ENCODE data around the gene FOXR1.

FOXR1 gene

DNA sequence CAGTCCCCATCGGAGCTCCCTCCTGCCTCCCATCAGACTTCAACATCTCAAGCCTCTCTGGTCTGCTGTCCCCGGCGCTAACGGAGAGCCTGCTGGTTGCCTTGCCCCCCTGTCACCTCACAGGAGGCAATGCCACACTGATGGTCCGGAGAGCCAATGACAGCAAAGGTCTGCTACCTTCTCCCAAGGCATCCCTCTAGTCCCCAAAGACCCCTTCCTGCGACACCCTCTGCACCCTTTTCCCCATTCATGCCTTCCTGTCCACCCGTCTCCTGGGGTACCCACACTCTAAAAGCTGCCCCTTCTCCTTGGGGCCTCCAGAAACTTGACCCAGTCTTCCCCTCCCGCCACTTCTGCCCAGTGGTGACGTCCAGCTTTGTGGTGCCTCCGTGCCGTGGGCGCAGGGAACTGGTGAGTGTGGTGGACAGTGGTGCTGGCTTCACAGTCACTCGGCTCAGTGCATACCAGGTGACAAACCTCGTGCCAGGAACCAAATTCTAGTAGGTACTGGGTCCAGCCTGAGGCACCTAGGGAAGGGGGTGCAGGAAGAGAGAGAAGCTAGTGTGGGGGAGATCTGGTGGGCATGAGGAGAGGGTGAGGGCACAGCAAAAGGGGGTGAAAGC, 14.6 kb upstream of the FOXR1 start:
- ChIA-PET CTCF (interaction anchor here (0.6 to 3.9 kb wide), 25 partner anchors 9 to 300 kb away, joined by 3 to 30 read pairs (median 4); partner anchors contain the start of genes BCL9L and CENATAC), POLR2A (interaction anchor here (0.5 kb wide), 1 partner anchor 428 kb away, joined by 3 read pairs; no protein-coding TSS in a partner anchor)
- H3K36me3 ChIP-seq (ENCODE audit: control insufficient read depth in 2 of 2, insufficient read depth in 1 of 2, low read length in 2 of 2) = no peaks in the 10 kb centered on the region
- no peaks in the 10 kb centered on the region for H3K4me1 ChIP-seq (ENCODE audit: control insufficient read depth, insufficient read depth, low read length)
- no peak overlapping the region for H3K27ac ChIP-seq (ENCODE audit: extremely low read depth, low read depth, low read length)
- H3K4me3 ChIP-seq (ENCODE audit: low read depth, low read length) = no peak overlapping the region
- TF ChIP-seq ZNF341 (tag by site-specific recombination; IDR thresholded peaks at IDR 0.05; ENCODE audit: low read depth) (0 out of 2 replicates have a peak, but pooled peaks have one; percentile 6), ZNF175 (tag by site-specific recombination; IDR thresholded peaks at IDR 0.05) (no peak), KLF16 (tag by site-specific recombination; IDR thresholded peaks at IDR 0.05) (no peak), ZNF391 (tag by site-specific recombination; IDR thresholded peaks at IDR 0.05; ENCODE audit: borderline replicate concordance, low read depth) (no peak), SETDB1 (IDR thresholded peaks at IDR 0.05; ENCODE audit: insufficient read length, low read length) (no peak), ZNF707 (tag by site-specific recombination; IDR thresholded peaks at IDR 0.05) (no peak), AEBP2 (tag by site-specific recombination; IDR thresholded peaks at IDR 0.05; ENCODE audit: borderline replicate concordance) (no peak), ZNF202 (tag by site-specific recombination; IDR thresholded peaks at IDR 0.05; ENCODE audit: borderline replicate concordance) (no peak), ZNF248 (tag by site-specific recombination; IDR thresholded peaks at IDR 0.05) (no peak), ZEB2 (tag by site-specific recombination; IDR thresholded peaks at IDR 0.05) (0 out of 2 replicates have a peak, but pooled peaks have one; percentile 1), ZSCAN23 (tag by site-specific recombination; IDR thresholded peaks at IDR 0.05) (no peak), SP3 (tag by site-specific recombination; IDR thresholded peaks at IDR 0.05) (no peak), GLIS2 (tag by site-specific recombination; IDR thresholded peaks at IDR 0.05) (peak; percentile 46; the same call in 1 of the 2 replicates)
- TF ChIP-seq, protein P1, sequence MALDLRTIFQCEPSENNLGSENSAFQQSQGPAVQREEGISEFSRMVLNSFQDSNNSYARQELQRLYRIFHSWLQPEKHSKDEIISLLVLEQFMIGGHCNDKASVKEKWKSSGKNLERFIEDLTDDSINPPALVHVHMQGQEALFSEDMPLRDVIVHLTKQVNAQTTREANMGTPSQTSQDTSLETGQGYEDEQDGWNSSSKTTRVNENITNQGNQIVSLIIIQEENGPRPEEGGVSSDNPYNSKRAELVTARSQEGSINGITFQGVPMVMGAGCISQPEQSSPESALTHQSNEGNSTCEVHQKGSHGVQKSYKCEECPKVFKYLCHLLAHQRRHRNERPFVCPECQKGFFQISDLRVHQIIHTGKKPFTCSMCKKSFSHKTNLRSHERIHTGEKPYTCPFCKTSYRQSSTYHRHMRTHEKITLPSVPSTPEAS (tag by site-specific recombination; IDR thresholded peaks at IDR 0.05) = no peak
- TF ChIP-seq, protein P2, sequence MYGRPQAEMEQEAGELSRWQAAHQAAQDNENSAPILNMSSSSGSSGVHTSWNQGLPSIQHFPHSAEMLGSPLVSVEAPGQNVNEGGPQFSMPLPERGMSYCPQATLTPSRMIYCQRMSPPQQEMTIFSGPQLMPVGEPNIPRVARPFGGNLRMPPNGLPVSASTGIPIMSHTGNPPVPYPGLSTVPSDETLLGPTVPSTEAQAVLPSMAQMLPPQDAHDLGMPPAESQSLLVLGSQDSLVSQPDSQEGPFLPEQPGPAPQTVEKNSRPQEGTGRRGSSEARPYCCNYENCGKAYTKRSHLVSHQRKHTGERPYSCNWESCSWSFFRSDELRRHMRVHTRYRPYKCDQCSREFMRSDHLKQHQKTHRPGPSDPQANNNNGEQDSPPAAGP (tag by site-specific recombination; IDR thresholded peaks at IDR 0.05) = no peak
- no peaks in the 10 kb centered on the region for H3K9me3 ChIP-seq (ENCODE audit: control insufficient read depth, insufficient read depth, low read depth, low read length)

DNA sequence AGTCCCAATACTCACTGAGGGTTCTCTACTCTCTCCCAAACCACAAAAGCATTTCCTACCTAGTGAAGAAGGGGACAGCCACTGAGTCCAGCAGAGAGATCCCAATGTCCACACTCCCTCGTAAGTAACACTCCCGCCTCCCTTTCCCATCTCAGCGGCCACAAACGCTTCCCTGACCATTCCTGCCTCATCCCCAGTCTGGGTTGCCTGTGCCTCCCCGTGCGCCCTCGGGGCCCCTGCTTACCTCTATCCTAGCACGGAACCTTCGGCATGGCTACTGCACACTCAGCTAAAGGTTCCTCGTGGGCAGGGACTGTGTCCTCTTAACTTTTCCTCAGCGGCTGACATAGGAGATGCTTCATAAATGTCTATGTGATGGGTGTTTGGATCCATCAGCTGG, 14.0 kb upstream of the FOXR1 start:
- CTCF ChIA-PET = interaction anchor here (0.6 to 3.9 kb wide), 20 partner anchors 10 to 297 kb away, joined by 3 to 30 read pairs (median 4); partner anchors contain the start of genes BCL9L and CENATAC
- Histone ChIP-seq H3K4me3 (ENCODE audit: low read depth, low read length) (no peak overlapping the region), H3K4me1 (ENCODE audit: control insufficient read depth, insufficient read depth, low read length) (no peaks in the 10 kb centered on the region), H3K36me3 (ENCODE audit: control insufficient read depth in 2 of 2, insufficient read depth in 1 of 2, low read length in 2 of 2) (no peaks in the 10 kb centered on the region), H3K9me3 (ENCODE audit: control insufficient read depth, insufficient read depth, low read depth, low read length) (no peaks in the 10 kb centered on the region), H3K27ac (ENCODE audit: extremely low read depth, low read depth, low read length) (no peak overlapping the region)
- POLR2A ChIA-PET = no interaction called here
- TF ChIP-seq, protein P3, sequence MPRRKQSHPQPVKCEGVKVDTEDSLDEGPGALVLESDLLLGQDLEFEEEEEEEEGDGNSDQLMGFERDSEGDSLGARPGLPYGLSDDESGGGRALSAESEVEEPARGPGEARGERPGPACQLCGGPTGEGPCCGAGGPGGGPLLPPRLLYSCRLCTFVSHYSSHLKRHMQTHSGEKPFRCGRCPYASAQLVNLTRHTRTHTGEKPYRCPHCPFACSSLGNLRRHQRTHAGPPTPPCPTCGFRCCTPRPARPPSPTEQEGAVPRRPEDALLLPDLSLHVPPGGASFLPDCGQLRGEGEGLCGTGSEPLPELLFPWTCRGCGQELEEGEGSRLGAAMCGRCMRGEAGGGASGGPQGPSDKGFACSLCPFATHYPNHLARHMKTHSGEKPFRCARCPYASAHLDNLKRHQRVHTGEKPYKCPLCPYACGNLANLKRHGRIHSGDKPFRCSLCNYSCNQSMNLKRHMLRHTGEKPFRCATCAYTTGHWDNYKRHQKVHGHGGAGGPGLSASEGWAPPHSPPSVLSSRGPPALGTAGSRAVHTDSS (tag by site-specific recombination; IDR thresholded peaks at IDR 0.05) = no peak
- no peak for TF ChIP-seq TRIM28 (IDR thresholded peaks at IDR 0.05; ENCODE audit: borderline replicate concordance, low read length)
- no peak for TF ChIP-seq ZNF394 (tag by site-specific recombination; IDR thresholded peaks at IDR 0.05; ENCODE audit: borderline replicate concordance)
- no peak for TF ChIP-seq ZNF747 (tag by site-specific recombination; IDR thresholded peaks at IDR 0.05)
- TF ChIP-seq ZNF366 (tag by site-specific recombination; conservative IDR thresholded peaks at IDR 0.05) = no peak
- TF ChIP-seq ZNF221 (tag by site-specific recombination; IDR thresholded peaks at IDR 0.05; ENCODE audit: borderline replicate concordance) = no peak
- TF ChIP-seq ZNF140 (tag by site-specific recombination; IDR thresholded peaks at IDR 0.05) = no peak
- TF ChIP-seq ZNF112 (tag by site-specific recombination; IDR thresholded peaks at IDR 0.05) = no peak
- TF ChIP-seq SCRT1 (tag by site-specific recombination; IDR thresholded peaks at IDR 0.05; ENCODE audit: borderline replicate concordance) = no peak
- TF ChIP-seq ZNF830 (tag by site-specific recombination; IDR thresholded peaks at IDR 0.05; ENCODE audit: low read depth) = no peak
- TF ChIP-seq ZNF132 (tag by site-specific recombination; IDR thresholded peaks at IDR 0.05; ENCODE audit: borderline replicate concordance) = no peak
- TF ChIP-seq, protein P4, sequence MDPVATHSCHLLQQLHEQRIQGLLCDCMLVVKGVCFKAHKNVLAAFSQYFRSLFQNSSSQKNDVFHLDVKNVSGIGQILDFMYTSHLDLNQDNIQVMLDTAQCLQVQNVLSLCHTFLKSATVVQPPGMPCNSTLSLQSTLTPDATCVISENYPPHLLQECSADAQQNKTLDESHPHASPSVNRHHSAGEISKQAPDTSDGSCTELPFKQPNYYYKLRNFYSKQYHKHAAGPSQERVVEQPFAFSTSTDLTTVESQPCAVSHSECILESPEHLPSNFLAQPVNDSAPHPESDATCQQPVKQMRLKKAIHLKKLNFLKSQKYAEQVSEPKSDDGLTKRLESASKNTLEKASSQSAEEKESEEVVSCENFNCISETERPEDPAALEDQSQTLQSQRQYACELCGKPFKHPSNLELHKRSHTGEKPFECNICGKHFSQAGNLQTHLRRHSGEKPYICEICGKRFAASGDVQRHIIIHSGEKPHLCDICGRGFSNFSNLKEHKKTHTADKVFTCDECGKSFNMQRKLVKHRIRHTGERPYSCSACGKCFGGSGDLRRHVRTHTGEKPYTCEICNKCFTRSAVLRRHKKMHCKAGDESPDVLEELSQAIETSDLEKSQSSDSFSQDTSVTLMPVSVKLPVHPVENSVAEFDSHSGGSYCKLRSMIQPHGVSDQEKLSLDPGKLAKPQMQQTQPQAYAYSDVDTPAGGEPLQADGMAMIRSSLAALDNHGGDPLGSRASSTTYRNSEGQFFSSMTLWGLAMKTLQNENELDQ (tag by site-specific recombination; IDR thresholded peaks at IDR 0.05; ENCODE audit: low read depth) = no peak

Measured in HEK293 (cell line).